ENCODE results near the gene CHMP1B.

Gene CHMP1B

DNA sequence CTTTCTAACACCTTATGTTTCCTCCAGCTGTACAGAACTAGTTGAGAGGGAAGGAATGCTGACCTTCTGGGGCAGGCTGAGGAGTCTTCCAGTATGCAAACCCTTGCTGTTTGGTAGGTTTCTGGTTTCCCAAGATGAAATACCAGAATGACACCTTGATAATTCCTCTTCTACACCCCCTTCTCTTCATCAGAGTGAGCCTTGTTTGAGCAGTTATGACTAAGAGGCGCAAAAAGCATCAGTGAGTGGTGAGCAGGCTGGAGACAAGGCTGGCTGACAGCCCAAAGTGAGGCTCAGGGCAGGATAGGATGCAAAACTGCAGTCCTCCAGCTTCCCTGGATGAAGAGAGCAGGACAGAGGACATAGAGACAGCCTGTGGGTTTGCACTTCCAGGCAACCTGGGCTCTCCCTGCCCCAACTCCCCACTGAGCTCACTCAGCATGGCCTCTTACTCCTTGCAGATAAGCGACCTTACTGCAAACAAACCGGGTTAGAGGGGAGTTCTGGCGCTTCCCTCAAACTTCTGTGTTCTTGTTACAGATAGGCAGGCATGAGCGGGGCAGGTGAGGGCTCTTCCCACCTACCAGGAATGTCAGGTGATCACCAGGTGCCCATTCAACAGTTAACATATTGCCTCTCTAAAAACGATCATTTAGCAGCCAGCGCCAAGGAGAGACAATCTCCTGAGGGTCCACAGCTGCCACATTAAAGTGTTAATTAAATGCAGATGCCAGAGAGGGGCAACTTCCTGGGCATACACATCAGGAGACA, 51.5 kb downstream of the CHMP1B start:
- no peak for DNase-seq (ENCODE audit: low read depth)
